NCI-H1417 treated with DMSO at 0.1 percent for 48 hours (cell line): Measurements from ENCODE around the gene PLEKHA1.

Experiments
- DNase-seq: peaks from one replicate; lab custom pipeline; 2025; lab: John Stamatoyannopoulos, UW

PLEKHA1 gene

DNA sequence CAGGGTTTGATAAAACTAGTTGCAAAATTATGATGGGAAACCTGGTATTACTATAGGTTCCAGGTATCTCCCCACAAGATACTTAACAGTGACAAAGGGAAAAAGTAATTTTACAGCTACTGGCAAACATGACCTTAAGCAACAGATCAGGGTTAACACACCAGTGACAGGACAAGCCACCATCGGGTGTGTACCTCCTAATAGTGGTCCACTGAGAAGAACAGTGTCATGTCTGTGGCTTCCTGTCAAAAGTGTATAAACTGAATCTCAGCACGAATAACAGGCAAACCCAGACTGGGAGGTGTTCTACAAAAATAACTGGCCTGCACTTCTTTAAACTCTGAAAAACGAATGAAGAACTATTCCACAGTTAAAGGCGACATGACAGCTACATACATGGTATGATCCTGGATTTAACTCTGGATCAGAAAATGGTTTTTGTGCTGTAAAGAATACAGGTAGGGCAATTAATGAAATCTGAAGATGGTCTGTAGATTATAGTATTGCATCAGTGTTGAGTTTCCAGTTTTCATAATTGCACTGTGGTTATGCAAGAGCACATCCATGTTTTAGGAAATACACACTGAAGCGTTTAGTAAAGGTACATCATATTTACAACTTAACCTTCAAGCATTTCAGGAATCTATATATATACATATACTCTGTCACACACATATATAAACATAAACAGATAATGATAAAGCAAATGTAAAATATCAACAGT lies 47.9 kb downstream of the PLEKHA1 start:
- DNase-seq: no peak

GRCh38 chr10:122424059-122424458 lies 49.6 kb downstream of the PLEKHA1 start:
- no peak for DNase-seq

DNA sequence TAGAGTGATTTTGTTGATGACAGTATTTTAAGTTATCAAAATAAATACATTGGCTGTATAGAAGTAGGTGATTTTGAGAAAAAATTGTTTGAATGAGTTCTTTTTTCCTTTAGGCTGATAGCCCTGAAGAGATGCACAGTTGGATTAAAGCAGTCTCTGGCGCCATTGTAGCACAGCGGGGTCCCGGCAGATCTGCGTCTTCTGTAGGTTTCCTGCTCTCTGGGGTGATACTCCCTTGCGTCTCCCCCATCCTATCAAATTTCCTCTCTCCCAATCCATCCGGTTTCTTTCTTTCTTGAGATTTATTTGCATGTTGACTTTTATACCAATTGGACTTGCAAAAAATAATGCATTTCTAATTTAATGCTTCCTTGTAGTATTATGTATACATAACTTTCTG lies 52.3 kb downstream of the PLEKHA1 start:
- DNase-seq: no peak

DNA sequence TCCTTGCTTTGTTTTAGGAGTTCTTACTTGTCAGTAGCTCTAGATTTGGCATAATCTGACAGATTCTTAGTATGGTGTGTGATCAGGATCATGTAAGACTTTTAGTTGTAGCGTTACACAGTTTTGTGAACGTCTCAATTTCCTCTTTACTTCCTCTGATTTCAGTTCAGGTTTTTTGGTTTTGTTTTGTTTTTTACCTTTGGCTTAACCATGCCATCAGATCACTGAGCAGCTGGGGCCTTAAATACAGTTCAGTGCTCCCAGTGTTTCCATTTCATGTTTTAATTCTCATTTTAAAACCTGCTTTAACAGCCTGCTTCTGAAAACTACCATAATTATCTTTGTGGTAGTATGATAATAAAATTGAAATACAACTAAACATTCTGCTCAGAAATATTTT lies 52.8 kb downstream of the PLEKHA1 start:
- no peak for DNase-seq

- no peak for DNase-seq
Measured at GRCh38 chr10:122435212-122435827, 60.8 kb downstream of the PLEKHA1 start.

DNA sequence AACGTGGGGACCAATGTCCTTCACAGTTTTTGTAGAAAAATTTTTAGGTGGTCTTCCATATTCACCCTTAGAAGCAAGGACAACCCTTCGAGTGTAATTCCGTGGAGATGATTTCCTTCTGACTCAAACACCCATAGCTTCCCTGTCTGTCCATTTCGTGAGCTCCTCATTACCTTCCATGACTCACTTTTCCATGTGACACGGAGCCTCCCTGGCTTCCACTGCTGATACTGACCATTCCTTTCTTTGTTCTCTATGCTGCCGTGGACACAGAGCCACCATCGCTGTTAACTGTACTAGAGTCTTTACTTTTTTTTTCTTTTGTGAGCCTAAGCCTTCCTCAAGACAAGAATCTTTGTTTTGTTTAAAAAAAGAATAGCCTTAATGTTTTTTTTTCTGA lies 67.5 kb downstream of the PLEKHA1 start:
- DNase-seq: no peak

GRCh38 chr10:122445469-122445868 lies 71.0 kb downstream of the PLEKHA1 start:
- no peak for DNase-seq

GRCh38 chr10:122445904-122446303 lies 71.4 kb downstream of the PLEKHA1 start:
- DNase-seq: no peak

- no peak for DNase-seq
Measured at GRCh38 chr10:122446668-122447423, 72.3 kb downstream of the PLEKHA1 start.

GRCh38 chr10:122448600-122448999 lies 74.1 kb downstream of the PLEKHA1 start:
- no peak for DNase-seq

DNA sequence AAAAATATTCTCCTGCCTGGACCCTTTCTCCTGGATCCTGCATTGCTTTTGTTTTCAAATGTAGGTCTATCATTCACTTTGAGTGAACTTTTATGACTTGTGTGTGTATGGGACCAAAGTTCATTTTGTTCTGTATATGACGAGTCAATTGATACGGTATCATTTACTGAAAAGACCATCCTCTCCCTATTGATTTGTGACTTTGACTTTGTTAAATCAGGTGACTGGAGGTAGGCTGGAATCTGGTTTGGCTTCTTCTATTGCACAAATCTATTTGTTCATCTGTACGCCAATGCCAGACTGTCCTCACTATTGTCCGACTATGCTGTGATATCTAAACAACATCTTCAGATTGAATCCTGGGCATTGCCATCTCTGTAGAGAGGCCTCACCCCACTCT lies 74.6 kb downstream of the PLEKHA1 start:
- DNase-seq: no peak

GRCh38 chr10:122450353-122450990 lies 76.0 kb downstream of the PLEKHA1 start:
- DNase-seq: no peak

DNA sequence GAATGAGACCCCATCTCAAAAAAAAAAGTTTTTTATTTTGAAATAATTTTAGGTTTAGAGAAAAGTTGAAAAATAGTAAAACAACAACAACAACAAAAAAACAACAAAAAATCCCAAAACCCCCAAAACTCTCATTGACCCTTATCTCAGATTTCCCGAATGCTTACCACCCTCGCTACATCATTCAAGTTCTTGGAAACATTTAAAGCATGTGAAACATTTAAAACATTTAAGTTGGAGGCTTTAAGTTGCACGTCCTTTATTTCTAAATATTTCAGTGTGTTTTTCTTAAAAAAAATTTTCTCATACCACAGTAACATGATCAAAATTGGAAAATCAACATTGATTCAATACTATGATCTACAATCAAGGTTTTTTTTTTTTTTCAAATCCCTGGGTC lies 79.6 kb downstream of the PLEKHA1 start:
- no peak for DNase-seq

DNA sequence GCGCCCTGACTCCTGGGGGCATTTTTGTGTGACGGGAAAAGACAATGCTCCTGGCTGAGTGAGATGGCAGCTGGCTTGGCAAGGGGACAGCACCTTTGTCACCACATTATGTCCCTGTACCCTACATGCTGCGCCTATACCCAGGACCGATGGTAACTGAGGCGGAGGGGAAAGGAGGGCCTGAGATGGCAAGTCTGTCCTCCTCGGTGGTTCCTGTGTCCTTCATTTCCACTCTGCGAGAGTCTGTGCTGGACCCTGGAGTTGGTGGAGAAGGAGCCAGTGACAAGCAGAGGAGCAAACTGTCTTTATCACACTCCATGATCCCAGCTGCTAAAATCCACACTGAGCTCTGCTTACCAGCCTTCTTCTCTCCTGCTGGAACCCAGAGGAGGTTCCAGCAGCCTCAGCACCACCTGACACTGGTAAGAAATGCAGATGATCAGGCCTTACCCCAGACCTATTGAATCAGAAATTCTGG lies 80.1 kb downstream of the PLEKHA1 start, which contains the start of gene ARMS2:
Gene ARMS2, plus strand, starts transcription at position 51 of the 478 bp plus-strand sequence. Its CDS starts 75 bp downstream, at position 126.
- DNase-seq: no peak

DNA sequence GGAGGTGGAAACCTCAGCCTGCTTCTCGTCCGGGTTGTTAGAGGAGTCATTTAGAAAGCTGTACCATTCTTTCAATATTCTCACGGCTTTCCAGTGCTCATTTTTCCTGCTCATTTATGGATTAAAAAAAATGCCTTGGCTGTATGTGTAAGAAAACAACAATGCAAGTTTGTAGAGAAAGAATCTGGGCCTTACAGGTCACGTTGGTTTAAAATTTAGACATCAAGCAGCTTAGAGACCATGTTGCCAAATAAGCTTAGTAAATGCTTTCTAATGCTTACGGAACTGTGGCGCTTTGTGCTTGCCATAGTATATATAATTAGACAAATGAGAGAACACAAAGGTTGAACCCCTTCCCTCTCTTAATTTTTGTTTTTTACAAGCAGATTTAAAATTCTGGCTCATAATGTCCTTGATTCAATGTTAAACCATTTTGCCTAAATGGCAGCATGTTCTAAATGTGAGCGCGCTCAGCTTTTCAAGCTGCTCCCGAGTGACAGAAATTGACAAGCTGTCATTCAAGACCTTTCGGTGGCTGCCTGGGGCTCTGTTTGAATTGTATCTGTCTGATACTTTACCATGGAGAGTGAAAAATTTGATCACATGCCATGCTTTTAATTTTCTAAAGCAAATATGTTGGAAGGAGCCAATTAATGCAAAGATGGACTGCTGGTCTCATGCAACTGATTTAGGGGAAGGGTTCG lies 81.0 kb downstream of the PLEKHA1 start:
- DNase-seq: no peak

- DNase-seq: no peak
Measured at GRCh38 chr10:122457934-122458333, 83.4 kb downstream of the PLEKHA1 start.

- no peak for DNase-seq
Measured at GRCh38 chr10:122458693-122459092, 84.2 kb downstream of the PLEKHA1 start.

GRCh38 chr10:122459561-122460273 lies 85.2 kb downstream of the PLEKHA1 start:
- DNase-seq: no peak

GRCh38 chr10:122460891-122461293 lies 86.4 kb downstream of the PLEKHA1 start:
- no peak for DNase-seq

GRCh38 chr10:122461367-122461728 lies 86.8 kb downstream of the PLEKHA1 start, which contains the start of gene HTRA1:
Gene HTRA1, plus strand, starts transcription at chr10:122461553. Its CDS starts 100 bp downstream, at chr10:122461653.
- DNase-seq: no peak
